Nucleus accumbens (tissue), 56 donors: ENCODE results near the gene OCA2.

Experiments
- DNase-seq, 56 donors: peaks; one replicate each; lab custom pipeline; 2025; lab: John Stamatoyannopoulos, UW

Gene OCA2

GRCh38 chr15:28106294-28107110 lies 7.4 kb upstream of the OCA2 start:
- peak in 6 of 56 donors; percentile 19 to 56 (median 40) for DNase-seq

- no peak for DNase-seq
Measured at GRCh38 chr15:28105793-28106192, 6.7 kb upstream of the OCA2 start.

- no peak for DNase-seq
Measured at GRCh38 chr15:28105224-28105791, 6.2 kb upstream of the OCA2 start.

GRCh38 chr15:28104326-28104725 lies 5.2 kb upstream of the OCA2 start:
- DNase-seq: no peak

DNA sequence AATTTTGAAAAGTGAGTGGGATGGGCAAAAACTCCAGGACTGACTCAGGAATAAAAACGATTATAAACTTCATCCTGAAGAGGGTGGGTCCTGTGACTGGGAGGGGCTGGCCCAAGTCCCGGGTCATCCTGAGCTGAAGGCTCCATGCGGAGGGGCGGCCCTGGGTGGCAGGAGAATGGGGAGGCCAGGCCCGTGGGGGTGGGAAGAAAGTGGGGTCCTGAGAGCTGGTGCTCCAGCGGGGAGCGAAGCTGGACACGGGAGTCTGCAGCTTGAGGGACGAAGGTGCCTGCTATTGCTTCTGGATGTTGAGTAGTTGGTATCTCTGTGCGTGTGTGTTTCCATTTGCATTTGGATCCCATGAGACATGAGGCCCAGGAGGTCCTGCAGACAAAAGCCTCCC lies 4.7 kb upstream of the OCA2 start:
- no peak for DNase-seq

DNA sequence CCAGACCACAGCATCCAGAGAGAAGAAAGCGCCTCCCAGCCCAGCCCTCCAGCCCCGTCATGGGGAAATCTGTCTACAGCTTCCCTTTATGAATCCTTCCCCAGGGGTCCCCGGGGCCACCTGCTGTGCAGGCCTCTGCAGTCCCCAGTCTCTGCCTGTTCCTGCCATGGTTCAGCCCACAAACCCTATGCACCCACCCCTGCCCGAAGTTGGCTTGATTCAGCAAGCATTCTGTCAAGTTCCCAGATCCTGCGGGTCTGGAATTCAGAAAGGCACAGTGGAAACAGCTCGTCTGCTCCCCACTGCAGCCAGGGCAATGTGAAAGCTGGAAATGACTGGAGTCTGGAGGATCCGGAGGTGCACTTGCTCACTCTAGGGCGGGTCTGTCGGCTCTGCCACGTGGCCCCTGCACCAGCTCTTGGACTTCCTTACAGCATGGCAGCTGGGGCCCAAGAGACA lies 2.9 kb upstream of the OCA2 start:
- no peak for DNase-seq

DNA sequence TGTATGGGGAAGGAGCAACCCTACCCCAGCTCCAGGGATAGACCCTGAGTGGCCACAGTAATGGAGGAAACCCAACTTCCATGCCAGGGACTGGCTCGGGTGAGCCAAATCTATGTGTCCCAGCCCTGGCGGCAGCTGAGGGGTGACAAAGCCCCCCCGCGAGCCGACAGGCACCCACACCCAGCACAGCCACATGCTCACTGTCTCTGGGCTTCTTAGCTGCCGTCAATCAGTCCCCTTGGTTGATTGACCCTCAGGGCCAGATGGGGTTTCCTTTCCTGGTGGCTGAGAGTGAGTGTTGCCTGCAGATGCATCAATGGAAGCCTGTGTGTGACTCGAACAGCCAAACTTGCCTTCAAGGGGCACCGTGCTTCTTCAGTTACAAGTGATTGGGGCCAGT lies 2.1 kb upstream of the OCA2 start:
- DNase-seq: no peak

DNA sequence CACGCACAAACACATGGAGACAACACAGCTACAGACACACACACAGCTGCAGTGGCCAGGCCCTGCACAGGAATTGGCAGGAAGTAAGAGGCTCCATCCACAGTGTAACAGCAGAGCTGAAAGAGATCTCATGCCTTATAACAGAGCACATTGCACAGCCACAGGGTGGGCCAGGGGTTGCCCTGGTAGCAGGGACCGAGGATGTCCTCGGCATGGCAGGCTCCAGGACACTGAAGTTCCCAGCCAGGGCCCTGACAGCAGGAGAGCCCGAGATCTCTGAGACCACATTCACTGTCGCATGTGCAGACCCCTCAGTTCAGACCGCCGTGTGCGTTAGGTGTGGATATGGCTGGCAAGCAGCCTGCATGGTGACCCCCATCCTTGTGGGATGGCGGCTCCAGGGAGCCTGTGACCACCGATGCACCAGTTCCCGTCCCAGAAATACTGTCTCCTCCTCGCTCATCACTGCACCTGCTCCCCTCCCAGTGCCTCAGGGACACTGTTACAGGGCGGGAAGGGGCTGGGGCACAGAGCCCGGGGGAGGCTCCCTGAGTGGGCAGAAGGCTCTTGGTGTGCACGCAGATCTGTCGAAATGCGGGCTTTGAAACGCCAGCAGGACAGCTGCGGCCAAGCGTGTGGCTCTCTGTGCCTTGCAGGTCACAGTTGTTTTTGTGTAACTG lies 1.5 kb upstream of the OCA2 start:
- no peak for DNase-seq

DNA sequence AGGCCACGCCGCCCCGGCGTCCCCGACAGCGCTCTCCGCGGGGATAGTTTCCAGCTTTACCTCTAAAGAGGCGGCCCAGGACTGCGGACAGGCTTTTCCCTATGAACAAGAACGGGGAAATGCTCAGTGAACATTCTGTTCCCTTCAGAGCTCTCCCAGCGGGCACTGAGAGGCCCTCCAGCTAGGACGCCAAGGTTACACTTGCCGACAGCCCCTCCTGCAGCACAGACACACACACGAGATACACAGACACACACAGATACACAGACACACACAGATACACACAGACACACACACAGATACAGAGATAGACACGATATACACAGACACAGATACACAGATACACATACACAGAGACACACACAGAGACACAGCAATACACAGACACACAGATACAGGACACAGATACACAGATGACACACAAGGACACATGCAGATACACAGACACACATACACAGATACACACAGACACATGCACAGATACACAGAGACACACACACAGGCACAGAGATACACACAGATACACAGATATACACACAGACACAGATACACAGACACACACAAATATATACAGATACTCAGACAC lies 533 bp upstream of the OCA2 start:
- DNase-seq: no peak

- DNase-seq: no peak
Measured at GRCh38 chr15:28098360-28098765, 752 bp downstream of the OCA2 start.

DNA sequence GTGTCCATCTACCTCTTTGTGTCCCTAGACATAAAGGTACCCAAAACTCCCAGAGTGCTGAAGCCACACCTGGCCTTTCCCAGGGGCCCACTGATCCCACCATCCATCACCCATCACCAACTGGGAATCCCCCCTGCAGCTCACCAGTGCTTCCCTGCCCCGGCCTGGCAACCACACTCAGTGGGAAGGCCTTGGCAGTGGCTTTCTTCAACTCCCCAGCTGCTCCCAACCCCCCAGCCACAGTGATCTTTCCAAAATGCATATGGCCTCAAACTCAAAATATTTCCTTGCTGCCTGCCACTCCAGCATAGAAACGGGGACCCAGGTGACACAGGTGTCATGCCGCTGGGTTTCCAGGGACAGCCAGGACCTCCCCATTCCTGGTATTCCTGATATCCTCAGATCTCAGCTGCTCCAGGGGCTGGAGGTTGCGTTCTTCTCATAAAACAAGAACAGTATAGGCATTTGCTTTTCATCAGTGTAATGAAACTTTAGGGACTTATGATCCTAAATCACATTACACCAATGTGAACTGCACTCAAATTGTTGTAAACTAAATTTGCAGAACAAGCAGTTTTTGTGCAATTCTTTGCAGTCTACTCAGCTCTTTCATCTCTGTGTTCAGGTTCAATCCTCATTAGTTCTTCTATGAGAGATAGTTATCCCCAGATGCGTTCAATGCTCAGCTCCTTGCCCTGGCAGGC lies 1.3 kb downstream of the OCA2 start:
- DNase-seq: no peak

DNA sequence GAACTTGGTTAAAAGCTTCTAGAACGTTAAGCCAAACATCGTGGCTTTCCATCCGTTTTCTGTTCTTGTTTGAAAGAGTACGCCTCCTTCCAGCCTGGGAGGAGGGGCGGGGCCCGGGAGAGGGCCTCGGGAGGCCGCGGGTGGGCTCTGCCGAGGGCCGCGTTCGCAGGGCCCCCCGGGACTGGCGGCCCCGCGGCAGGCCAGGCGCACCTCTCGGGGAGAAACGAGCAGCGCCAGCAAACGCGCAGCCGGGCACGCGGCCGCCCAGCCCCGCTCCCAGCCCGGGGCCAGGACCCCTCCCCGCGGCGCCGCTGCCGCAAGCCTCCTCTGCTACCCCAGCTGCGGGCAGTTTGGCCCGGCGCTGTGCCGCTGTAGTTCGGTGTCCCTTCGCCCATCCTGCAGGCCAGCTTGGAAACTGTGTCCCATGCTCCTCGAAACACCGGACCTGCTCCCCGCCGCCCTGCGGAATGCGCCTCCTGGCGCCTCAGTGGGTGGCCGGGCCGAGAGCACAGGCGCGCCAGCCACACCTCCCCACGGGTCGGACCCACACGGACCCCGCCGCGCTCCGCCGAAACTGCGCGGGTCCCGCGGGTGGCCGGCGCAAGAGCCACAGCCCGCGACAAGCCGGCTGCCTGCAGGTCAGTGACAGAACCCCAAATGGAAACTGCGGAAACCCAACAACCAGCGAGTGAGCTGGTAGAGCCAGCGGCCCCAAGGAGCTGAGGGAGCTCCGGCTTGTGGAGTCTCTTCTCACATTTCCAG lies 2.3 kb downstream of the OCA2 start:
- no peak for DNase-seq

DNA sequence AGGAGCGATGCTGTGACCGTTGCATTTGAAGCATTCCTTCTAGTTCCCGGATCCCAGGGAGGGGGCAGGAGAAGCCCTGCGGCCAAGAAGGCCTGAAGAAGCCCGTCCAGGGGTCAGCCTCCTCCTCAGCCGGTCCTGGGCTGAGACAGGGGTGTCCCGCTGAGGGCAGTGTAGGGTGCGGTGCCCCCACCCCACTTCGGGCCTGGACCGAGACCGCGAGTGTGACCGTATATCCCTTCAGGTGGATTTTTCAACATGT lies 2.8 kb downstream of the OCA2 start:
- DNase-seq: no peak

DNA sequence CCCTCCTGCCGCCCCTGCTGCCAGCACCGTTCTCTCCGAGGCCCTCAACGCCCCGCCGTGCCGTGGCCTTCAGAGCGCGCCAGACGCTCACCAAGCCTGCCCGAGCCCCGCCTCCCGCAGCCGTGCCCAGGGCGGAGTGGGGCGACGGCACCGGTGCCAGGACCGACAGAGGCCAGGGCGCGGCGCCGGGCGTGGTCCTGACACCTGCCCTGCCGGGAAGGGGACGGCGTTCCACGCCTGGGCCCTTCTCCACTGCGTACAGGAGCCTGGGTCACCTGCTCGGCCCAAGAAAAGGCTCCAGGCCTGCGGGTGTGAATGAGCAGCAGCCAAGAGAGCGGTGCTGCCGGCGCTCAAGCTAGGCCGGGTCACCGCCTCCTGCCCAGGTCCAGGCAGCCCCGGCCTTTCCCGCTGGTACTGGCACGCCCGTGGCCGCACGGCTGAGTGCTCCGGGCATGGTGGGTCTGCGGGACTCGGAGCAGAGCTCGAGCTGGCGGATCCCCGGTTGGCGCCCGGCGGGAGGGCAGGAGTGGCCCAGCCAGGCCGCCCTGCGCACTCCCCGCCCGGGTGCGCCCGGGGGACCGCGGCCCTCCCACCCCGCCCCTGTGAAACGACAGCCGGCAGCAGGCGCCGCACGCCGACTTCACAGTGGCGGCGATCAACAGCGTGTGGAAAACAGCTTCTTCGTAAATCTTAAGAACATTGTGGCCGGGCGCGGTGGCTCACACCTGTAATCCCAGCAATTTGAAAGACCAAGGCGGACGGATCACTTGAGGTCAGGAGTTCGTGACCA lies 4.2 kb downstream of the OCA2 start:
- DNase-seq: no peak

GRCh38 chr15:28093752-28094535 lies 5.2 kb downstream of the OCA2 start:
- DNase-seq: no peak

GRCh38 chr15:28091313-28091712 lies 7.8 kb downstream of the OCA2 start:
- no peak for DNase-seq

DNA sequence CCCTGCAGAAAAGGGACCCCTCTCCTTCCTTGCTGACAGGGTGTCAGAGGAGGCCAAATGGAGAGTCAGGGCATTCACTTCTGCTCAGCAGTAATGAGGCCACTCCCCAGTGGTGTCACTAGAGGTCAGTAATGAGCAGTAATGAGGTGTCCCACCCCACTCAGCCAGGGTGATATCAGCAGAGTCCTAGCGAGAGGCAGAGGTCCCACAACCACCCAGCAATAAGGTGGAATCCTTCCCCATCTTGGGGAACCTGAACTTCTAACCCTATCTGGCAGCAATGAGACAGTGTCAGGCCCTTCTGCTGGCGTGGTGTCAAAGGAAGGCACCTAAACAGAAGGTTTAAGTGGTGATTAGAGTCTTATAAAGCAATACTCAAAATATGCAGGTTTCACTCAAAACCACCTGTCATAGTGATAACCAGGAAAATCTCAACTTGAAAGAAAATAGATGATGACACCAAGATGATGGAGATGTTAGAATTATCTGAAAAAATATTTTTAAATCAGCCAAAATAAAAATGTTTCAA lies 12.9 kb downstream of the OCA2 start:
- no peak for DNase-seq

DNA sequence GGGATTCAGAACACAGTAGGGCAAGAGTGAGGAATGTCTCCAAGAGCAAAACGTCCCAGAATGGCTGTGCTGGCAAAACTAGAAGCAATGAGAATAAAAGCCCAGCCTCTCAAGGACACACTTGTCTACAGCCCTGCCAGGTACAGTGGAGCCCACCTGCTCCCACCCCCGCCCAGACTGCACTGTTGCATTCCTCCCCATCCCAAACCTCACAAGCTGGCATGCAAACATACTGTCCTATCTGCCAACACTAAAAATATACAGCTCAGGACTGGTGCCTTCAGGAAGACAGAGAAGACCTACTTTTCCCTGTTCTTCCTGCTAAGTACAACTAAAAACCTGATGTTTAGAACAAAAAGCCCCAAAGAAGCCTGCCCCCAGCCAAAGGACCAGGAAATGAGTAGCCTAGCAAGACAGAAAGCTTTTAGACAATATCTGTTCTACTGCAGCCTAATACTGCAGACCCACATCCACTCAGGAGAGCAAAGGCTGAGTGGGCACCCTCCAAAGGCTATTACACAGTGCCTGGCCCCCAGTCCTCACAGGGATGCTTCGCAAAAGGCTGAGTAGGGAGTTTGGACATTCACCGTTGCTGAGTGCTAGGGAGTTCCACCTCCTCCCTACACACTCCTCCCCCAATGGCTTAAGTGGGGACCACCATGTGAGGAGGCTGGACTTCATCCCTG lies 13.5 kb downstream of the OCA2 start:
- DNase-seq: no peak
